HepG2 (cell line): ENCODE data around the gene RAD52. TPM values are rescaled to one million over a fixed set of nuclear protein-coding genes. Genes with fewer than 3 reads are reported as not detected.

Experiments used
- CHD4 ChIP-seq: fragments of 200-600 bp; sonication (generic); IDR thresholded peaks from 2 replicates; pipeline ENCODE4 v1.7.0; 2017; ENCODE audit warnings: mild to moderate bottlenecking, low read length, borderline replicate concordance
- HMG20A ChIP-seq: IDR thresholded peaks from 2 replicates; pipeline ENCODE4 v1.6.1; 2016; ENCODE audit warnings: borderline replicate concordance
- MAFG ChIP-seq: sonication (generic); formaldehyde crosslinking; IDR thresholded peaks from 2 replicates; pipeline ENCODE4 v1.5.1; 2020; ENCODE audit warnings: mild to moderate bottlenecking, missing genetic modification reagents
- NBN ChIP-seq: fragments of 450-650 bp; conservative IDR thresholded peaks from 2 replicates; pipeline ENCODE4 v1.6.1; 2017
- NR1H2 ChIP-seq: sonication (generic); formaldehyde crosslinking; IDR thresholded peaks from 2 replicates; pipeline ENCODE4 v1.8.1; 2022; ENCODE audit warnings: low read depth, missing genetic modification reagents, borderline replicate concordance
- RARG ChIP-seq: sonication (generic); formaldehyde crosslinking; IDR thresholded peaks from 2 replicates; pipeline ENCODE4 v1.4.0; 2020; ENCODE audit warnings: low read depth, mild to moderate bottlenecking, missing genetic modification reagents
- RBFOX2 ChIP-seq: fragments of 200-400 bp; formaldehyde crosslinking; IDR thresholded peaks from 2 replicates; pipeline ENCODE4 v1.6.1; 2017; ENCODE audit warnings: low read depth, mild to moderate bottlenecking, low read length
- TAF1 ChIP-seq: sonication (generic); formaldehyde crosslinking; IDR thresholded peaks from 2 replicates; pipeline ENCODE4 v1.4.0; 2020; ENCODE audit warnings: missing genetic modification reagents
- TGIF2 ChIP-seq: IDR thresholded peaks from 2 replicates; pipeline ENCODE4 v1.6.1; 2016; ENCODE audit warnings: control low read depth, missing compliant biosample characterization
- ZFP62 ChIP-seq: sonication (generic); formaldehyde crosslinking; IDR thresholded peaks from 2 replicates; pipeline ENCODE4 v1.4.0; 2020; ENCODE audit warnings: missing genetic modification reagents
- ZNF850 ChIP-seq: sonication (generic); formaldehyde crosslinking; conservative IDR thresholded peaks from 2 replicates; pipeline ENCODE4 v1.9.0; 2021; ENCODE audit warnings: mild to moderate bottlenecking, missing genetic modification reagents
- ZSCAN9 ChIP-seq: IDR thresholded peaks from 2 replicates; pipeline ENCODE4 v1.6.1; 2016; ENCODE audit warnings: borderline replicate concordance
- polyA plus RNA-seq, 8 experiments: library from polyadenylated mRNA; depleted of rRNA in 3 of 8; stranded (reverse) in 7 of 8; unstranded in 1 of 8; fragments of >200 nt; fragmentation: Illumina TruSeq in 4 of 8; extraction: Trizol in 4 of 8; gene quantifications; 2 replicates each; pipeline versions ENCODE4 v1.2.1 to v1.2.3, GENCODE V29; 2011 to 2016; ENCODE audit warnings: low read depth in 4 of 8, missing spikeins in 1 of 8, mixed read lengths in 1 of 8; ENCODE audit not compliant: insufficient read depth in 1 of 8
- total RNA-seq, 5 experiments: library from RNA; depleted of rRNA; stranded (reverse); fragments of >200 nt; fragmentation: Illumina TruSeq; extraction: Trizol; gene quantifications; 2 replicates each; pipeline ENCODE4 v1.2.3, GENCODE V29; 2016; ENCODE audit warnings: low read depth in 1 of 5
- TF ChIP-seq, protein P1 (sequence below): sonication (generic); formaldehyde crosslinking; IDR thresholded peaks from 2 replicates; pipeline ENCODE4 v1.5.0; 2020; ENCODE audit warnings: mild to moderate bottlenecking, missing genetic modification reagents, borderline replicate concordance
- TF ChIP-seq, protein P2 (sequence below), 2 experiments: sonication (generic) in 1 of 2; formaldehyde crosslinking in 1 of 2; IDR thresholded peaks; 2 replicates each; pipeline versions ENCODE4 v1.5.1 to v1.6.1; 2011 to 2020; ENCODE audit warnings: borderline replicate concordance in 1 of 2, low read depth in 1 of 2, low read length in 1 of 2, mild to moderate bottlenecking in 1 of 2, missing genetic modification reagents in 1 of 2, moderate library complexity in 1 of 2
- TF ChIP-seq, protein P3 (sequence below): sonication (generic); formaldehyde crosslinking; IDR thresholded peaks from 2 replicates; pipeline ENCODE4 v1.4.0; 2020; ENCODE audit warnings: mild to moderate bottlenecking, missing genetic modification reagents, borderline replicate concordance
- TF ChIP-seq, protein P4 (sequence below): IDR thresholded peaks from 2 replicates; pipeline ENCODE4 v1.6.1; 2018; ENCODE audit warnings: missing genetic modification reagents, mild to moderate bottlenecking, missing compliant biosample characterization
- TF ChIP-seq, protein P5 (sequence below): sonication (generic); formaldehyde crosslinking; IDR thresholded peaks from 2 replicates; pipeline ENCODE4 v1.5.1; 2020; ENCODE audit warnings: missing genetic modification reagents, mild to moderate bottlenecking, borderline replicate concordance

The RAD52 gene
- total and polyA plus RNA-seq, 2 of the 13 experiments (the other 11 are each of a cell fraction or from before 2014, with no cell fraction given), result 14.3 to 19.9 TPM

DNA sequence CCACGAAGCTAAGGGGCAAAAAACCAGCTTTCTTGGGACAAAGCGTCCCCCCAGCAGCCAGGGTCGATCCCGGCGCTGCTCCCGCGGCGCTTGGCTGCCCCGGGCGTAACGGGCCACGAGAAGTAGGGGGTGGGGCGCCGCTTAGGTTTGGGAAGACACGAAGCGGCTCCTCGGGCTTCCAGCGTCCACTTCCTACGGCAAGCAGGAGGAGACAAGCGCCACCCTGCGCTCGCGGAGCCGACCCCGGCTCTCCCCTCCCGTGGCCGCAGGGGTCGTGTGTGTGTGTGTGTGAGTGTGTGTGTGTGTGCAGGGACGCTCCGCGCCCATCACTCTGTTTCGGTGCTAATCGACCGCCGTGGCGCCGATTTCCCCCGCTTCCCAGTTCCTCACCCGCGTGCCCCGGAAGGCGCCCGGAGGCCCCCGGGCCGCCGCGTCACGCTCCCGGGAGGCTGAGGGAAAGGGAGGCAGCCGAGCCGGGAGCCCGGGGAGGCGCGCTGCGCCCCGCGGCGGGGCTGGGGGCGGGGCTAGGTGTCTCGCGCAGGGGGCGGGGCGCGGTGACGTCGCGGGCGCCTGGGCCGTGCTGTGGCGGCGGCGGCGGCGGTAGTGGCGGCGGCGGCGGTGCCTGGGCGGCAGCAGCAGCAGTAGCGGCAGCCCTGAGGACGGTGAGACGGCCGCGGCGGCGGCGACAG lies 41.3 kb upstream of the RAD52 start, which contains the start of gene ERC1 (continued):
- TF ChIP-seq, protein P1, sequence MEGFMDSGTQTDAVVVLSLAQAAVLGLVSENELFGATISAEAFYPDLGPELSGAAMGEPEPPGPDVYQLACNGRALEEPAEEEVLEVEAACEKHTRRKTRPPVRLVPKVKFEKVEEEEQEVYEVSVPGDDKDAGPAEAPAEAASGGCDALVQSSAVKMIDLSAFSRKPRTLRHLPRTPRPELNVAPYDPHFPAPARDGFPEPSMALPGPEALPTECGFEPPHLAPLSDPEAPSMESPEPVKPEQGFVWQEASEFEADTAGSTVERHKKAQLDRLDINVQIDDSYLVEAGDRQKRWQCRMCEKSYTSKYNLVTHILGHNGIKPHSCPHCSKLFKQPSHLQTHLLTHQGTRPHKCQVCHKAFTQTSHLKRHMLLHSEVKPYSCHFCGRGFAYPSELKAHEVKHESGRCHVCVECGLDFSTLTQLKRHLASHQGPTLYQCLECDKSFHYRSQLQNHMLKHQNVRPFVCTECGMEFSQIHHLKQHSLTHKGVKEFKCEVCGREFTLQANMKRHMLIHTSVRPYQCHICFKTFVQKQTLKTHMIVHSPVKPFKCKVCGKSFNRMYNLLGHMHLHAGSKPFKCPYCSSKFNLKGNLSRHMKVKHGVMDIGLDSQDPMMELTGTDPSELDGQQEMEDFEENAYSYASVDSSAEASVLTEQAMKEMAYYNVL (CRISPR knock-in tag), result no peak
- peak; percentile 80 for TF ChIP-seq TAF1
- TF ChIP-seq, protein P2, sequence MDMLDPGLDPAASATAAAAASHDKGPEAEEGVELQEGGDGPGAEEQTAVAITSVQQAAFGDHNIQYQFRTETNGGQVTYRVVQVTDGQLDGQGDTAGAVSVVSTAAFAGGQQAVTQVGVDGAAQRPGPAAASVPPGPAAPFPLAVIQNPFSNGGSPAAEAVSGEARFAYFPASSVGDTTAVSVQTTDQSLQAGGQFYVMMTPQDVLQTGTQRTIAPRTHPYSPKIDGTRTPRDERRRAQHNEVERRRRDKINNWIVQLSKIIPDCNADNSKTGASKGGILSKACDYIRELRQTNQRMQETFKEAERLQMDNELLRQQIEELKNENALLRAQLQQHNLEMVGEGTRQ (IDR thresholded peaks at IDR 0.05; ENCODE audit: low read depth, low read length), result no peak
- TF ChIP-seq, protein P2 (CRISPR knock-in tag; IDR thresholded peaks at IDR 0.05; ENCODE audit: borderline replicate concordance), result peak; percentile 29; the same call in 1 of the 2 replicates
- peak; percentile 43; the same call in 1 of the 2 replicates for TF ChIP-seq TGIF2 (CRISPR knock-in tag)
- no peak for TF ChIP-seq HMG20A (CRISPR knock-in tag)
- 0 out of 2 replicates have a peak, but pooled peaks have one; percentile 33 for TF ChIP-seq ZNF850 (CRISPR knock-in tag)
- TF ChIP-seq, protein P3, sequence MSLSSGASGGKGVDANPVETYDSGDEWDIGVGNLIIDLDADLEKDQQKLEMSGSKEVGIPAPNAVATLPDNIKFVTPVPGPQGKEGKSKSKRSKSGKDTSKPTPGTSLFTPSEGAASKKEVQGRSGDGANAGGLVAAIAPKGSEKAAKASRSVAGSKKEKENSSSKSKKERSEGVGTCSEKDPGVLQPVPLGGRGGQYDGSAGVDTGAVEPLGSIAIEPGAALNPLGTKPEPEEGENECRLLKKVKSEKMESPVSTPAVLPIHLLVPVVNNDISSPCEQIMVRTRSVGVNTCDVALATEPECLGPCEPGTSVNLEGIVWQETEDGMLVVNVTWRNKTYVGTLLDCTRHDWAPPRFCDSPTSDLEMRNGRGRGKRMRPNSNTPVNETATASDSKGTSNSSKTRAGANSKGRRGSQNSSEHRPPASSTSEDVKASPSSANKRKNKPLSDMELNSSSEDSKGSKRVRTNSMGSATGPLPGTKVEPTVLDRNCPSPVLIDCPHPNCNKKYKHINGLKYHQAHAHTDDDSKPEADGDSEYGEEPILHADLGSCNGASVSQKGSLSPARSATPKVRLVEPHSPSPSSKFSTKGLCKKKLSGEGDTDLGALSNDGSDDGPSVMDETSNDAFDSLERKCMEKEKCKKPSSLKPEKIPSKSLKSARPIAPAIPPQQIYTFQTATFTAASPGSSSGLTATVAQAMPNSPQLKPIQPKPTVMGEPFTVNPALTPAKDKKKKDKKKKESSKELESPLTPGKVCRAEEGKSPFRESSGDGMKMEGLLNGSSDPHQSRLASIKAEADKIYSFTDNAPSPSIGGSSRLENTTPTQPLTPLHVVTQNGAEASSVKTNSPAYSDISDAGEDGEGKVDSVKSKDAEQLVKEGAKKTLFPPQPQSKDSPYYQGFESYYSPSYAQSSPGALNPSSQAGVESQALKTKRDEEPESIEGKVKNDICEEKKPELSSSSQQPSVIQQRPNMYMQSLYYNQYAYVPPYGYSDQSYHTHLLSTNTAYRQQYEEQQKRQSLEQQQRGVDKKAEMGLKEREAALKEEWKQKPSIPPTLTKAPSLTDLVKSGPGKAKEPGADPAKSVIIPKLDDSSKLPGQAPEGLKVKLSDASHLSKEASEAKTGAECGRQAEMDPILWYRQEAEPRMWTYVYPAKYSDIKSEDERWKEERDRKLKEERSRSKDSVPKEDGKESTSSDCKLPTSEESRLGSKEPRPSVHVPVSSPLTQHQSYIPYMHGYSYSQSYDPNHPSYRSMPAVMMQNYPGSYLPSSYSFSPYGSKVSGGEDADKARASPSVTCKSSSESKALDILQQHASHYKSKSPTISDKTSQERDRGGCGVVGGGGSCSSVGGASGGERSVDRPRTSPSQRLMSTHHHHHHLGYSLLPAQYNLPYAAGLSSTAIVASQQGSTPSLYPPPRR, result no peak
- no peak for TF ChIP-seq ZSCAN9 (CRISPR knock-in tag)
- no peak for TF ChIP-seq NR1H2
- TF ChIP-seq, protein P4, sequence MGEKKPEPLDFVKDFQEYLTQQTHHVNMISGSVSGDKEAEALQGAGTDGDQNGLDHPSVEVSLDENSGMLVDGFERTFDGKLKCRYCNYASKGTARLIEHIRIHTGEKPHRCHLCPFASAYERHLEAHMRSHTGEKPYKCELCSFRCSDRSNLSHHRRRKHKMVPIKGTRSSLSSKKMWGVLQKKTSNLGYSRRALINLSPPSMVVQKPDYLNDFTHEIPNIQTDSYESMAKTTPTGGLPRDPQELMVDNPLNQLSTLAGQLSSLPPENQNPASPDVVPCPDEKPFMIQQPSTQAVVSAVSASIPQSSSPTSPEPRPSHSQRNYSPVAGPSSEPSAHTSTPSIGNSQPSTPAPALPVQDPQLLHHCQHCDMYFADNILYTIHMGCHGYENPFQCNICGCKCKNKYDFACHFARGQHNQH (CRISPR knock-in tag), result peak; percentile 72
- TF ChIP-seq ZFP62, result no peak
- no peak for TF ChIP-seq MAFG (CRISPR knock-in tag)
- TF ChIP-seq, protein P5, sequence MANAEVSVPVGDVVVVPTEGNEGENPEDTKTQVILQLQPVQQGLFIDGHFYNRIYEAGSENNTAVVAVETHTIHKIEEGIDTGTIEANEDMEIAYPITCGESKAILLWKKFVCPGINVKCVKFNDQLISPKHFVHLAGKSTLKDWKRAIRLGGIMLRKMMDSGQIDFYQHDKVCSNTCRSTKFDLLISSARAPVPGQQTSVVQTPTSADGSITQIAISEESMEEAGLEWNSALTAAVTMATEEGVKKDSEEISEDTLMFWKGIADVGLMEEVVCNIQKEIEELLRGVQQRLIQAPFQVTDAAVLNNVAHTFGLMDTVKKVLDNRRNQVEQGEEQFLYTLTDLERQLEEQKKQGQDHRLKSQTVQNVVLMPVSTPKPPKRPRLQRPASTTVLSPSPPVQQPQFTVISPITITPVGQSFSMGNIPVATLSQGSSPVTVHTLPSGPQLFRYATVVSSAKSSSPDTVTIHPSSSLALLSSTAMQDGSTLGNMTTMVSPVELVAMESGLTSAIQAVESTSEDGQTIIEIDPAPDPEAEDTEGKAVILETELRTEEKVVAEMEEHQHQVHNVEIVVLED (CRISPR knock-in tag), result peak; percentile 81
- TF ChIP-seq NBN, result no peak
- no peak for TF ChIP-seq CHD4
- TF ChIP-seq RBFOX2, result peak; percentile 97
- TF ChIP-seq RARG (CRISPR knock-in tag), result no peak
